OCI-LY7 (cell line): ENCODE measurements around the gene BMP5. TPM values are rescaled to one million over a fixed set of nuclear protein-coding genes. Genes with fewer than 3 reads are reported as not detected.

ENCODE experiments used
- BruUV-seq: library from RNA; stranded (reverse); fragments of 400-500 nt; replicated peaks from 2 replicates; lab custom pipeline; 2021; lab: Mats Ljungman, UMichigan
- CTCF ChIA-PET: fragments of 300-600 bp; sonication (Branson Sonifier 250); formaldehyde crosslinking; loops from one replicate; lab custom pipeline; 2022; ENCODE audit warnings: antibody characterized with exemption; ENCODE audit not compliant: unreplicated experiment; lab: Charles Lee
- POLR2A ChIA-PET: fragments of 300-600 bp; sonication (Branson Sonifier 250); formaldehyde crosslinking; loops from one replicate; lab custom pipeline; 2022; ENCODE audit warnings: antibody characterized with exemption; lab: Charles Lee
- DNase-seq: peaks from one replicate; pipeline ENCODE4 v3.0.0-alpha.2; 2015; ENCODE audit warnings: low spot score
- H2AFZ ChIP-seq: fragments of 200-600 bp; sonication (generic), shearing (Covaris generic); 2 replicates; pipeline ENCODE4 v1.6.1; 2014; ENCODE audit warnings: mild to moderate bottlenecking, antibody characterized with exemption, low read length, moderate library complexity
- H3K27ac ChIP-seq: fragments of 200-600 bp; sonication (generic); 2 replicates; pipeline ENCODE4 v1.5.1; 2014; ENCODE audit warnings: mixed run types, low read depth, mild to moderate bottlenecking, moderate library complexity, low read length, inconsistent platforms; ENCODE audit not compliant: poor library complexity, severe bottlenecking
- H3K36me3 ChIP-seq: fragments of 200-600 bp; sonication (generic); 2 replicates; pipeline ENCODE4 v1.6.1; 2014; ENCODE audit warnings: mild to moderate bottlenecking, antibody characterized with exemption, low read length, moderate library complexity, mixed read lengths; ENCODE audit not compliant: insufficient read depth
- H3K4me1 ChIP-seq: fragments of 200-600 bp; sonication (generic); 2 replicates; pipeline ENCODE4 v1.5.1; 2014; ENCODE audit warnings: mild to moderate bottlenecking, low read length; ENCODE audit not compliant: insufficient read depth, poor library complexity, severe bottlenecking
- H3K4me2 ChIP-seq: fragments of 200-600 bp; sonication (generic); 2 replicates; pipeline ENCODE4 v1.6.1; 2014; ENCODE audit warnings: mild to moderate bottlenecking, low read length
- H3K4me3 ChIP-seq: fragments of 200-600 bp; sonication (generic); 2 replicates; pipeline ENCODE4 v1.5.1; 2014; ENCODE audit warnings: mild to moderate bottlenecking, low read depth, low read length; ENCODE audit not compliant: poor library complexity, severe bottlenecking
- H3K79me2 ChIP-seq: fragments of 200-600 bp; sonication (generic); 2 replicates; pipeline ENCODE4 v1.6.1; 2016; ENCODE audit warnings: low read depth, mild to moderate bottlenecking, low read length, moderate library complexity, mixed read lengths; ENCODE audit not compliant: insufficient read depth
- H3K9me2 ChIP-seq: fragments of 200-600 bp; sonication (generic); 2 replicates; pipeline ENCODE4 v1.6.1; 2016; ENCODE audit warnings: mild to moderate bottlenecking, low read length, mixed read lengths; ENCODE audit not compliant: insufficient read depth
- H3K9me3 ChIP-seq: fragments of 200-600 bp; sonication (generic); 2 replicates; pipeline ENCODE4 v1.6.1; 2014; ENCODE audit warnings: mild to moderate bottlenecking, mixed run types, low read length, mixed read lengths
- H4K20me1 ChIP-seq: fragments of 200-600 bp; sonication (generic); 2 replicates; pipeline ENCODE4 v1.6.1; 2014; ENCODE audit warnings: mild to moderate bottlenecking, antibody characterized with exemption, low read length, moderate library complexity, mixed read lengths; ENCODE audit not compliant: insufficient read depth
- CTCF ChIP-seq: fragments of 200-600 bp; sonication (generic); conservative IDR thresholded peaks from 2 replicates; pipeline ENCODE4 v1.5.1; 2014; ENCODE audit warnings: mild to moderate bottlenecking, antibody characterized with exemption, low read length, moderate library complexity, mixed read lengths
- EZH2phosphoT487 ChIP-seq: fragments of 200-600 bp; sonication (generic); IDR thresholded peaks from 2 replicates; pipeline ENCODE4 v1.6.1; 2018; ENCODE audit warnings: low read depth, borderline replicate concordance, mild to moderate bottlenecking, mixed run types, antibody characterized with exemption, low read length, moderate library complexity, mixed read lengths
- intact Hi-C: fragments of 100-400 bp; cut with micrococcal nuclease; formaldehyde crosslinking; loops from one replicate; pipeline ENCODE4 v1.10.0; 2022; ENCODE audit not compliant: unreplicated experiment
- total RNA-seq, 2 experiments: library from RNA; depleted of rRNA in 1 of 2; stranded (reverse); fragments of >200 nt in 1 of 2; shearing (Covaris generic) in 1 of 2; gene quantifications; 2 replicates each; pipeline ENCODE4 v1.2.3, GENCODE V29; 2014 to 2022

Gene BMP5
- total RNA-seq, 2 experiments from 2014 or later, result not detected

- H3K27ac ChIP-seq, result no peak overlapping the region
- no peak overlapping the region for H2AFZ ChIP-seq
- intact Hi-C loops, result no loop called here
- BruUV-seq, result no TSS peak
- no peak for DNase-seq
- no peaks in the 10 kb centered on the region for H4K20me1 ChIP-seq
- no peaks in the 10 kb centered on the region for H3K79me2 ChIP-seq
- no peaks in the 10 kb centered on the region for H3K9me3 ChIP-seq
- no peaks in the 10 kb centered on the region for H3K36me3 ChIP-seq
- no peak overlapping the region for H3K4me2 ChIP-seq
- TF ChIP-seq CTCF, result no peak
- ChIA-PET POLR2A (interaction anchor here (0.7 kb wide), 1 partner anchor 231 kb away, joined by 4 read pairs; no protein-coding TSS in a partner anchor), CTCF (no interaction called here)
- no peaks in the 10 kb centered on the region for H3K4me1 ChIP-seq
- H3K9me2 ChIP-seq, result no peaks in the 10 kb centered on the region
- H3K4me3 ChIP-seq, result no peak overlapping the region
These were observed 38.9 kb downstream of the BMP5 start for GRCh38 chr6:55836481-55836880.

- no peaks in the 10 kb centered on the region for H3K36me3 ChIP-seq
- CTCF ChIA-PET, result no interaction called here
- no peaks in the 10 kb centered on the region for H4K20me1 ChIP-seq
- H3K4me2 ChIP-seq, result no peak overlapping the region
- POLR2A ChIA-PET, result interaction anchor here (0.6 kb wide), 1 partner anchor 69 kb away, joined by 3 read pairs; no protein-coding TSS in a partner anchor
- no peak for TF ChIP-seq EZH2phosphoT487
- no peak for TF ChIP-seq CTCF
- H3K4me3 ChIP-seq, result no peak overlapping the region
- H3K9me2 ChIP-seq, result no peaks in the 10 kb centered on the region
- H3K79me2 ChIP-seq, result no peaks in the 10 kb centered on the region
- no peaks in the 10 kb centered on the region for H3K4me1 ChIP-seq
- BruUV-seq, result no TSS peak
- intact Hi-C loops, result no loop called here
- no peak overlapping the region for H2AFZ ChIP-seq
- no peaks in the 10 kb centered on the region for H3K9me3 ChIP-seq
- no peak for DNase-seq
- no peak overlapping the region for H3K27ac ChIP-seq
These were observed 40.2 kb downstream of the BMP5 start for GRCh38 chr6:55835220-55835619.

GRCh38 chr6:55833284-55833683, 42.1 kb downstream of the BMP5 start:
- H3K79me2 ChIP-seq, result no peaks in the 10 kb centered on the region
- intact Hi-C loops, result no loop called here
- no peak overlapping the region for H3K4me3 ChIP-seq
- no peak overlapping the region for H3K4me2 ChIP-seq
- POLR2A ChIA-PET, result interaction anchor here (0.7 kb wide), 1 partner anchor 577 kb away, joined by 3 read pairs; no protein-coding TSS in a partner anchor
- TF ChIP-seq CTCF, result no peak
- no peak for TF ChIP-seq EZH2phosphoT487
- no peak overlapping the region for H2AFZ ChIP-seq
- H3K9me2 ChIP-seq, result no peaks in the 10 kb centered on the region
- BruUV-seq, result no TSS peak
- no peaks in the 10 kb centered on the region for H3K36me3 ChIP-seq
- H3K4me1 ChIP-seq, result no peaks in the 10 kb centered on the region
- no peak for DNase-seq
- CTCF ChIA-PET, result no interaction called here
- H3K9me3 ChIP-seq, result no peaks in the 10 kb centered on the region
- no peak overlapping the region for H3K27ac ChIP-seq
- no peaks in the 10 kb centered on the region for H4K20me1 ChIP-seq
